PFSK-1 (cell line): ENCODE measurements around the gene CD63.

ENCODE experiments used
- FOXP2 ChIP-seq: optimal IDR thresholded peaks from 2 replicates; pipeline ENCODE3; 2011; ENCODE audit warnings: borderline replicate concordance, control low read depth, inconsistent platforms; ENCODE audit not compliant: insufficient read depth; ENCODE audit errors: extremely low read length, extremely low read depth
- POLR2AphosphoS5 ChIP-seq: IDR thresholded peaks from 2 replicates; pipeline ENCODE4 v1.6.1; 2012; ENCODE audit warnings: low read depth, mild to moderate bottlenecking, control low read depth, low read length, moderate library complexity
- SIN3A ChIP-seq: IDR thresholded peaks from 2 replicates; pipeline ENCODE4 v1.6.1; 2012; ENCODE audit warnings: mild to moderate bottlenecking, low read length, moderate library complexity, borderline replicate concordance; ENCODE audit not compliant: insufficient read depth
- TAF1 ChIP-seq: IDR thresholded peaks from 2 replicates; pipeline ENCODE4 v1.6.1; 2012; ENCODE audit warnings: low read length, control low read depth, borderline replicate concordance; ENCODE audit not compliant: insufficient read depth
- TF ChIP-seq, protein P1 (sequence below), 2 experiments: IDR thresholded peaks; 2 replicates each; pipeline versions ENCODE4 v1.6.1 to v1.8.0; 2011 to 2012; ENCODE audit warnings: low read depth in 2 of 2, low read length in 2 of 2, control low read depth in 1 of 2, inconsistent platforms in 1 of 2, mild to moderate bottlenecking in 1 of 2, moderate library complexity in 1 of 2; ENCODE audit not compliant: insufficient read depth in 1 of 2

Gene CD63

DNA sequence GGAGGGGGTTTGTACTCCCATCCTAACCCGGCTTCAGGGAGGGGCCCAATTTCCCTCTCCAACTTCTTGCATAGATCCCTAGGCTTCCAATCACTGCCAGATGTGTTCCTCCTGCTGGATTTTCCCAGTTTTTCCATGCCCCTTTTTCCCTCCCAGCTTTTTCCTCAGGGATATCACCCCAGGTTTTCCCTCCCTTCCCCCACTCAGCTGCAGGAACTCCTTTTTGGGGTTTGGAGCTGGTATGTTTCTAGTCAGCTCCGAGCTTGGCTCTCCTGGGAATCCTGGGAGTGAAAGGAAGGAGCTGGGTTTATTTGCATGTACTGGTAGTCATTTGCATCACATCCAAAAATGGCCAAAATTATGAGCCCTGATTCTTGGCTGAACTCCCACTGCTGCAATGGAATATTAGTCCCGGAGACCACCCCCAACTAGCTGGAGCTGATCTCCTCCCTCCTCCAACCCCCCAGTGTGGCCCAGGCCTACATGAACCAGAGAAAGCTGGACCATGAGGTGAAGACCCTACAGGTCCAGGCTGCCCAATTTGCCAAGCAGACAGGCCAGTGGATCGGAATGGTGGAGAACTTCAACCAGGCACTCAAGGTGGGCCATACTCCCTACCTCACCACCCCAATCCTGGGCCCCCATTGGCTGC is 10.1 kb downstream of the CD63 start:
- no peak for TF ChIP-seq FOXP2
- no peak for TF ChIP-seq SIN3A
- TF ChIP-seq TAF1: no peak
- TF ChIP-seq, protein P1, sequence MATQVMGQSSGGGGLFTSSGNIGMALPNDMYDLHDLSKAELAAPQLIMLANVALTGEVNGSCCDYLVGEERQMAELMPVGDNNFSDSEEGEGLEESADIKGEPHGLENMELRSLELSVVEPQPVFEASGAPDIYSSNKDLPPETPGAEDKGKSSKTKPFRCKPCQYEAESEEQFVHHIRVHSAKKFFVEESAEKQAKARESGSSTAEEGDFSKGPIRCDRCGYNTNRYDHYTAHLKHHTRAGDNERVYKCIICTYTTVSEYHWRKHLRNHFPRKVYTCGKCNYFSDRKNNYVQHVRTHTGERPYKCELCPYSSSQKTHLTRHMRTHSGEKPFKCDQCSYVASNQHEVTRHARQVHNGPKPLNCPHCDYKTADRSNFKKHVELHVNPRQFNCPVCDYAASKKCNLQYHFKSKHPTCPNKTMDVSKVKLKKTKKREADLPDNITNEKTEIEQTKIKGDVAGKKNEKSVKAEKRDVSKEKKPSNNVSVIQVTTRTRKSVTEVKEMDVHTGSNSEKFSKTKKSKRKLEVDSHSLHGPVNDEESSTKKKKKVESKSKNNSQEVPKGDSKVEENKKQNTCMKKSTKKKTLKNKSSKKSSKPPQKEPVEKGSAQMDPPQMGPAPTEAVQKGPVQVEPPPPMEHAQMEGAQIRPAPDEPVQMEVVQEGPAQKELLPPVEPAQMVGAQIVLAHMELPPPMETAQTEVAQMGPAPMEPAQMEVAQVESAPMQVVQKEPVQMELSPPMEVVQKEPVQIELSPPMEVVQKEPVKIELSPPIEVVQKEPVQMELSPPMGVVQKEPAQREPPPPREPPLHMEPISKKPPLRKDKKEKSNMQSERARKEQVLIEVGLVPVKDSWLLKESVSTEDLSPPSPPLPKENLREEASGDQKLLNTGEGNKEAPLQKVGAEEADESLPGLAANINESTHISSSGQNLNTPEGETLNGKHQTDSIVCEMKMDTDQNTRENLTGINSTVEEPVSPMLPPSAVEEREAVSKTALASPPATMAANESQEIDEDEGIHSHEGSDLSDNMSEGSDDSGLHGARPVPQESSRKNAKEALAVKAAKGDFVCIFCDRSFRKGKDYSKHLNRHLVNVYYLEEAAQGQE (IDR thresholded peaks at IDR 0.05; ENCODE audit: insufficient read depth in 1 of 2, low read depth in 2 of 2, low read length in 2 of 2): no peak
- TF ChIP-seq POLR2AphosphoS5: no peak

DNA sequence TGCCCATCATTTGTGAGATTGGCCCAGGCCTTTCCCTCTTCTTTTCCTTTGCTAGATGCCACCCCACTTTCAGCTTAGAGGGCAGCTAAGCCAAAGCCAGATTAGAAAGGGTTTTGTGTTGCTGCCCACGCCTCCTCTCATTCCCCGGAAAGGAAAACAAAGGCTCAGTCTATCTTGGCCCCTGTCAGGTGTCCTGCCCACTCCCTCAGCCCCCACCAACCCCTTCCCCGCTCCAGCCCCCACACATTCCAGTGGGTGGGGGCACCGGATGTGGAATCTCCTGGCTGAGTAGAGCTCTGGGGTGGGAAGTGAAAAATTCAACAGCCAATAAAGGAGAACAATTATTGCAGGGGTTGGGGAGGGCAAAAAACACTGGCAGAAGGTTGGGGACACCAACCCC is 10.8 kb downstream of the CD63 start:
- TF ChIP-seq FOXP2 (no peak), TAF1 (no peak), POLR2AphosphoS5 (no peak), SIN3A (no peak)
- TF ChIP-seq, protein P1 (IDR thresholded peaks at IDR 0.05; ENCODE audit: insufficient read depth in 1 of 2, low read depth in 2 of 2, low read length in 2 of 2): no peak

DNA sequence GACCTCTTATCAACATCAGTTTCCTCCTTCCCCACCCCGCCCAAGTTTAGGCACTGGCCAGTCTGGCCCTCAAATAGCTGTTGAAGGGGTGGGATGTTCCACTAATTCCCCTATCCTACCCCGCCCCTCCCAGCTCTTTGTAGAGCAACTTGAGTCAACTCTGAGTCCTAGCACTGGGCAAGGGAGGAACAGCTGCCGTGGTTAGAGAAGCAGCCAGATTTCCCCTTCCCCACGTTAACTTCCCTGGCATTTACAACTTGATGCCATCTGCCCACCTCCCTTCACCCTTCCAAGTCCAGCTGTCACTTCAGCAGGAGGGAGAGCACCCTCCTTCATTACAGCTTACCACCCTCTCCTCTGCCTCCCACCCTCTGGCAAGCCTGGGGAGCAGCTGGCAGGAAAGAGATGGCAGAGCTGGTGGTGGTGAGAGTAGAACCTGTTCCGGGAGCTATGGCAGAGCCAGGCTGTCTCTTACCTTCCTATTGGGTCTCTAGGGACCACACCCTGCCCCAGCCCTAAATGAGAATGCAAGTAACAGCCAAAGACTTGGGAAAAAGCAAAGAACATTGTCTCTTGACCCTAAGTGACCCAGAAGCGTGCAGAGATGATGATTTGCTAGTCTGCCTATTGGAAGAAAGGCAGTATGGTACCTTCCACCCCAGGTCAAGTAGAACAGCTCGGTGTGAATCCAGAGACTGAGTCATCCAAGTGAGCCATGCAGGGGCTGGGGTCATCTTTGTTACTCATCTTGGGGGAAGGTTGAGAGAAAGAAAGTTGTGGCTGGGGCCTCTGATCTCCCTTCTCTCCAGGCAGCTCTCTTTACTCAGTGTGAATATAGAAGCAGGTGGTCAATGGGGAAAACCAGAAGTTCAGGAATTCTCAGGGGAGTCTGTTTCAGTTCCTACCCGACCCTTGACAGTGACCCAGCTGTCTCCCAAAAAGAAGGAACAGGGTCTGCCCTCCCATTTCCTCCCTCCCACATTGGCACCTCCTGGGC is 11.5 kb downstream of the CD63 start:
- no peak for TF ChIP-seq TAF1

DNA sequence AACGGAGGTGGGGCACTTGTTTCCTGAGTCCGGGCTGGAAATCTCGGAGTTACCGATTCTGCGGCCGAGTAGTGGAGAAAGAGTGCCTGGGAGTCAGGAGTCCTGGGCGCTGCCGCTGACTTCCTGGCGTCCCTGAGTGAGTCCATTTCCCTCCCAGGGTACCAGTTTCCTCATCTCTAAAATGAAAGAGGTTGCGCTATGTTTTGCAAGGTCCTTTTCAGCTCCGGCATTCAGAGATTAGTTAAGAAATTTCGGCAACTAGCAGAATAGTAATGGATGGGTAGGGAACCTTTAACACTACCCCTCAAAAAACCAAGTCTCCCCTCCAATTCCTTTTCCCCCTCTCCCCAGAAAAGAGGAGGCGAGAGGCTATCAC is 12.2 kb downstream of the CD63 start:
- TF ChIP-seq FOXP2: no peak
- TF ChIP-seq, protein P1 (IDR thresholded peaks at IDR 0.05; ENCODE audit: insufficient read depth in 1 of 2, low read depth in 2 of 2, low read length in 2 of 2): no peak
- TF ChIP-seq POLR2AphosphoS5: no peak
- no peak for TF ChIP-seq SIN3A
- no peak for TF ChIP-seq TAF1

DNA sequence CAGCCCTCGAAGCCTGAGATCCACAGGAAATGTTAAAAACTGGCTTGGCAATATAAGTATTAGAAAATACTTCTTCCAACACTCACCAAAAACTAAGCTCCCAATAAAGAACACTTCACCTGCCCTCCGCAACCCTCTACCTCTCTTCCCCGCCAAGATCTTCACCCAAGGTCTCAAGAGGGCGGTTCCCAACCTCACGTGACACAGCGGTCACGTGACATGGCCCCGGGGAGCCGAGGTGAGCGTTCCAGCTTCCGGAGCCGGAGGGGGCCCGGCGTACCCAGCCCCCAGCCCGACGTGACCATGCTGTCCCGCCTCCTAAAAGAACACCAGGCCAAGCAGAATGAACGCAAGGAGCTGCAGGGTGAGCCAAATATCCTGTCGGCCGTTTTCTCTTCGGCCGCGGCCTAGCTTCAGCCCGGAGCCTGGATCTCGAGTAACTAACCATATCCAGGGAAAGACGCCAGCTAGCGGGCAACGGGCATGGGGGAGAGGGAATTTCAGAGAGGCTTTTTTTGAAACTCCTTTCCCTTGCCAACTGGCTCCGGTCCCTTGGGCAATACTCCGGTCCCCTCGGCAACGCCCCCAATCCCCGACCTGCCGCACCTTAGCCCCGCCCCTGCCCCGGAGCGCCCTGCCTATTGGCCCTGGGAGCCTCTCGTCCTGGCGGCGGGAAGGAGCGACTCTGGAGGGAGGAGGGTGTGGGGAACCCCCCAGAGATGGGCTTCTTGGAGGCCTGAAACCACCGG is 12.8 kb downstream of the CD63 start, which contains the start of gene BLOC1S1:
Gene BLOC1S1, plus strand, starts transcription at position 214 of the 749 bp plus-strand sequence. Its CDS starts 6 bp downstream, at position 220.
- TF ChIP-seq FOXP2 (peak; percentile 50), TAF1 (0 out of 2 replicates have a peak, but pooled peaks have one; percentile 16), POLR2AphosphoS5 (peak; percentile 60; the same call in 1 of the 2 replicates), SIN3A (peak; percentile 93; the same call in 1 of the 2 replicates)
- TF ChIP-seq, protein P1 (IDR thresholded peaks at IDR 0.05; ENCODE audit: insufficient read depth in 1 of 2, low read depth in 2 of 2, low read length in 2 of 2): no peak
